Right forelimb (tissue), 1 donor: ENCODE results near the gene EFR3B.

Experiments used
- DNase-seq: peaks from one replicate; pipeline ENCODE4 v3.0.0-alpha.2; 2018

The EFR3B gene

DNA sequence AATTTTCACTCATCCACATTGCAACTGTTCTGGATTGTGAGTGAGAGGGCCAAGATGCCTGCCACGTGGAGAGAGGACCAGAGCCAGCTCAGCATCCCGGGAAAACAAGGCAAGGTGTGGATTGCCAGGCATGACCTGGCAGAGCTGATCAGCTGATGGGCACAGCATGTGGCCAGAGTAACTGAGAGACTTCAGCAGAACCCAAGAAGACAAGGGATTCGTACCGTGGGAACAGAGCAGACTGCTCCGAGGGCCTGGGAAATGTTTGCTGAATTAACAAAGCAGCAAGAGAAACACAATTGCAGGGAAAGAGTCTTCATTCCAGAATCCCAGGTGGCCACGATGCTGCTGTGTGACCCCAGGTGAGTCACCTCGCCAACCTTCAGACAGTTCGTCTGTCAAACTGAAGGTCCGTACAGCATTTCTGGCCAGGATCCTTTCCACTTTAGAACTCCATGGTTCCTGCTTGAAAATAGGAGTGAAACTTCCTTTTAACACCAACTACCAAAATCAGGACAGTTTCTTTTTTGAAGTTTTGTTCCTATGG lies 152.8 kb downstream of the EFR3B start:
- DNase-seq = no peak

- DNase-seq = peak; percentile 61
These were observed 155.7 kb downstream of the EFR3B start for GRCh38 chr2:25197336-25198208.

DNA sequence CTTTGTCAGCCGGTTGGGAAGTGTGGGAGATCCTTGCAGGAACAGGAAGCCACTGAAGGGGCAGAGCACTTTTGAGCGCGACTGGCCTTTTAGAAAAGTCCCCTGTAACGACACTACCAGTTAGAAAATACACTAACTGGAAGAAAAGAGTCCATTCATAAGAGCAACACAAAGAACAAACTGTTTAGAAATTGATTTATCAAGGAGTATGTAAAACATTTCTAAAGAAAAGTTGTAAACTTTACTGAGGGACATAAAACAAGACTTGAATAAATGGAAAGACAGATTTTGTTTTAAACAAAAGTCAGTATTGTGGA lies 156.3 kb downstream of the EFR3B start:
- no peak for DNase-seq

DNA sequence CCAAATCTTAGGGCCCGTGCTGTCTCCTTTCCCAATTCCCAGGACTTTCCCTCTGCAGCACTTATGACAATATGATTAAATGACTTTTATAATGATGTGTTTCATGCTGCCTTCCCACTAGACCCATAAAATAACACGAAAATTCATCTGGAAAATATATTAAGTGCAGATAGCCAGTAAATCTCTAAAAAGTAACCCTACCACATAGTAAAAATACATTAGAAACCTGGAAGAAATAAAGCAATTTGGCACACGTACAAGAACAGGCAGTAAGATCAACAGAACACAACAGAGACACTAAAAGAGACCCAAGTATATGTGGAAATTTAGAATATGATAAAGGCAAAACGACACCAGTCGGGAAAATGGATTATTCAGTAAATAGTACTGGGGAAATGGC lies 156.7 kb downstream of the EFR3B start:
- DNase-seq = no peak

GRCh38 chr2:25201265-25201664 lies 159.4 kb downstream of the EFR3B start:
- no peak for DNase-seq

DNA sequence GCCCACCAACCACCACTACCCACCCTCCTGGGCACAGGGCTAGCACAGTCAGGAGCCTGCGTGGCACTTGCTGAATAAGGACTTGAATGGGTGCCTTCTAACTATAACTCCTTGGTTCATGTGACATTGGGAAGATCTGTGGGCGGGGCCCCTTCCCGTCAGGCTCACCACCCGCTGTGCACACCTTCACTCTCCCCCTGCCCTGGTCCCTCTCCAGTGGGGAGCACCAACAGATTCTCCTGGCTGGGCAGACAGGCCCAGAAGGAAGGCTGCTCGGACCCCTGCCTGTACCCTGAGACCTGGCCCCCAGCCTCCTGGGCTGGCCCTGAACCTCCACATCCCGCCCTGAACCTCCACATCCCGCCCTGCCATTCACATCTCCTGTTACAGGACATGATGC lies 159.9 kb downstream of the EFR3B start:
- no peak for DNase-seq

- DNase-seq = no peak
These were observed 160.4 kb downstream of the EFR3B start for GRCh38 chr2:25202275-25202674.

- DNase-seq = peak; percentile 72
These were observed 162.4 kb downstream of the EFR3B start for GRCh38 chr2:25204190-25204838.

DNA sequence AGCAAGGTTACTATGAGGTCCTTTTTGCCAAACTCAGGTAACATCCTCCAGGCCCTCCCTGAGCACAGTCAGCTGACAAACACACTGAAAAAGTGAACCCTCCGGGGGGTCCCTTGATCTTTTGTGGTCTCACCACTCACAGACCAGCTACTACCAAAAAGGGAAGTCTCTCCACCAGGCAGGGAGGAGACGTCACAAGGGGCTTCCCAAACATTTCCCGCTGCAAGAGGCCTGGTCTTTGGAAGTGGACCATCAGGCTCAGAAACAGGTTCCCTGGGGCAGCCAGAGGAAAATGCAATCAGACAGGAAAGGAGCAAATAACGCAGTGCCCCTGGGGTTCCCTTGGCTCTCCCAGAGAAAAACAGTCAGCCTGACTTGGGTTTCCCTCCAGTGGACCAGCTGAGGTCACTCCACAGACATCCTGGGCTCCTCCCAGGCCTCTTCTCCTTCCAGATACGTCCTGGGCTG lies 165.2 kb downstream of the EFR3B start:
- DNase-seq = no peak
